HAP-1 (cell line): ENCODE results near the gene LYPD6B.
A peak's percentile ranks its signal among the peaks of the same experiment; 100 is the strongest.

Source experiments
- DNase-seq, 2 experiments: peaks; one replicate each; pipeline ENCODE4 v3.0.0-alpha.2; 2016 to 2020; ENCODE audit warnings: low spot score in 2 of 2
- H3K27me3 ChIP-seq: fragments of 250-450 bp; sonication (Bioruptor Pico); 2 replicates; pipeline ENCODE4 v1.5.1; 2020; ENCODE audit warnings: low read depth, mild to moderate bottlenecking, moderate library complexity
- H3K36me3 ChIP-seq: fragments of 250-450 bp; sonication (Bioruptor Pico); replicated peaks from 2 replicates; pipeline ENCODE4 v1.5.1; 2020; ENCODE audit warnings: mild to moderate bottlenecking
- H3K4me1 ChIP-seq: fragments of 250-450 bp; sonication (Bioruptor Pico); 2 replicates; pipeline ENCODE4 v1.5.1; 2020; ENCODE audit warnings: mild to moderate bottlenecking
- H3K4me3 ChIP-seq: fragments of 250-450 bp; sonication (Bioruptor Pico); 2 replicates; pipeline ENCODE4 v1.5.1; 2020; ENCODE audit warnings: mild to moderate bottlenecking, moderate library complexity
- H3K9me3 ChIP-seq: fragments of 250-450 bp; sonication (Bioruptor Pico); 2 replicates; pipeline ENCODE4 v1.5.1; 2020; ENCODE audit warnings: mild to moderate bottlenecking, moderate library complexity
- in situ Hi-C: fragments of 300-500 bp; cut with MboI; formaldehyde crosslinking; loops from 3 replicates; pipeline ENCODE4 v1.14.3; 2020; ENCODE audit warnings: low sequenced_read_pairs, inconsistent platforms, mixed read lengths

Gene LYPD6B

DNA sequence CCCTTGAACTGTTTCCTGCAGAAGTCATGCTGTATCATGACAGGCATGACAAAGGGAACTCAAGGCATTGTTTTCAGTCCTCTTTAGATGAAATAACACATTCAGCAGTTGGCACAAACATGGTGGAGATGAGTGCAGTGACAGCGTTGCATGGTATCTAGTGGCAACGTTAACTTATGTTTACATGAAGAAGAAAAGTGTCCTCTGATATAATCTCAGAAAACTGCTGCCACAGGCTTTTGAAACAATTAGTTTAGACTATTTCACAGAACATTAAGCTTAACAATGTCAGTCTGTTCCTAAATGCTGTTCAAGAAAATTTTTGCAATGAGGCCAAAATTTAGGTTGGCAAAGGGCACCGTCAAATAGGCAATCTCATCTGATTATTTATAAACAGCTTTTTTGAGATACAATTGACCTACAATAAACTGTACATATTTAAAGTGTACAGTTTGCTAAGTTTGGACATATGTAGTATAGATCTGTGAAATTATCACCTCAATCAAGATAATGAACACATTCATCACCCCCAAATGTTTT is 64.7 kb downstream of the LYPD6B start:
- in situ Hi-C loops = no loop called here
- DNase-seq = no peak
- Histone ChIP-seq H3K4me3 (no peak overlapping the region), H3K27me3 (no peaks in the 10 kb centered on the region), H3K9me3 (no peaks in the 10 kb centered on the region), H3K36me3 (no peaks in the 10 kb centered on the region), H3K4me1 (no peaks in the 10 kb centered on the region)

DNA sequence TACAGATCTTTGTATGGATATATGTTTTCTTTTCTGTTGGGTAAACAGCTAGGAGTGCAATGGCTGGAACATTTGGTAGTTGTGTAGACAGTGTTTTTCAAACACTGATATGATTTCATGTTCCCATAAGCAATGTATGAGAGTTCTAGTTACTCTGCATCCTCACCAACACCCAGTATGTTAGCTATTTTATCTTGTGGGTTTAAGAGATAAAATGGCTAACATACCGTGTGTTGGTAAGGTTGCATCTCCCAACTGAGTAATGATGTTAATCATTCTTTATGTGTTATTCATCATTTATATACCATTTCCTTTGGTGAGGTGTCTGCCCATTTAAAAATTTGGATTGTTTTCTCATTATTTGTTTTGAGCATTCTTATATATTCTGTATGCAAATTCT is 65.7 kb downstream of the LYPD6B start:
- no peaks in the 10 kb centered on the region for H3K4me1 ChIP-seq
- H3K36me3 ChIP-seq = no peaks in the 10 kb centered on the region
- in situ Hi-C loops = no loop called here
- no peak overlapping the region for H3K4me3 ChIP-seq
- H3K27me3 ChIP-seq = no peaks in the 10 kb centered on the region
- no peaks in the 10 kb centered on the region for H3K9me3 ChIP-seq
- no peak for DNase-seq

DNA sequence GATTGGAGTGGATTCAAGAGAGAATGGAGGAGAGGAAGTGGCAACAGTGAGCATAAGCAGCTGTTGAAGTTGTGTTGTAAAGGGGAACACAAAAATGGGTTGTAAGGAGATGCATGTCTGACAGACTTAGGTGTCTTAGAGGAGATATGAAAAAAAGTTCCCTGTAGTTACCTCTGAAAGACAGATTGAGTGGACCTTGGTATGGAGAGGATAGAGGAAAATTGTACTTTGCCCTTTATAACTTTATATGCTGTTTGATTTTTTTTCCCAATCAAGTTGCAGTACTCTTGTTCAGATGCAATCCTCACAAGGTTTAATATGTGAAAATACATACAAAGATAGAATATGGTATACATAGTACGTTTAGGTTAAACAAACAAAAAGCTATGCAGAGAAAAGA is 73.6 kb downstream of the LYPD6B start:
- no peaks in the 10 kb centered on the region for H3K9me3 ChIP-seq
- in situ Hi-C loops = no loop called here
- H3K4me1 ChIP-seq = no peaks in the 10 kb centered on the region
- H3K36me3 ChIP-seq = no peaks in the 10 kb centered on the region
- DNase-seq = no peak
- no peaks in the 10 kb centered on the region for H3K27me3 ChIP-seq
- no peak overlapping the region for H3K4me3 ChIP-seq

DNA sequence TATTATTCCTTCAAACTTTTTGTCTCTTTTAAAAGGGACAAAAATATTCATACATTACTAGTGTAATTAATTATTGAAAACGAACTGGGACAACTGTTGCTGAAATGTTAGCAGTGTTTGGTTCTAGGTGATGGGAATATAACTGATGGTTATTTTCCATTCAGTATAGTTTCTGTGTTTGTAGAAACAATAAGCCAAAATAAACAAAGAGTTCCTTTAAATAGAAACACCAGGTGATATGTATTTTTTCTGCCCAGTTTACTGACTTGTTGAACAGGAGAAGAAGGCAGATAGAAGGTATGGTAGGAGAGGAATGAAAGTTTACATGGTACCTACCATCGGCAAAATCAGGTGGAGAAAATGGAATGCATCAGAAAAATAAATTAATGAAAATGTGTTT is 74.2 kb downstream of the LYPD6B start:
- DNase-seq = no peak
- no peaks in the 10 kb centered on the region for H3K27me3 ChIP-seq
- H3K4me3 ChIP-seq = no peak overlapping the region
- no peaks in the 10 kb centered on the region for H3K9me3 ChIP-seq
- H3K36me3 ChIP-seq = no peaks in the 10 kb centered on the region
- in situ Hi-C loops = no loop called here
- no peaks in the 10 kb centered on the region for H3K4me1 ChIP-seq

DNA sequence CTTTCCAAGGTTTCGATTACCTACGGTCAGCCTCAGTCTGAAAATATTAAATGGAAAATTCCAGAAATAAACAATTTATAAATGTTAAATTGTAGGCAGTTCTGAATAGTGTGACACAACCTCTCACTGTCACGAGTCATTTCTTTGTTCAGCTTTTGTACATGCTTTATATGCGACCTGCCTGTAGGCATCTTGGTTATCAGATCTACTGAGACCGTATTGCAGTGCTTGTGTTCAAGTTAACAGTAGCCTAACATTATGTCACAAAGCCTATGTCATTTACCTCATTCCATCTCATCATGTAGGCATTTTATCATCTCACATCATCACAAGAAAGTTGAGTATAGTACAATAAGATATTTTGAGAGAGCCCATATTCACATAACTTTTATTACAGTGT is 77.3 kb downstream of the LYPD6B start:
- Histone ChIP-seq H3K4me3 (no peak overlapping the region), H3K9me3 (no peaks in the 10 kb centered on the region), H3K36me3 (no peaks in the 10 kb centered on the region), H3K27me3 (no peaks in the 10 kb centered on the region), H3K4me1 (no peaks in the 10 kb centered on the region)
- in situ Hi-C loops = no loop called here
- DNase-seq = no peak

DNA sequence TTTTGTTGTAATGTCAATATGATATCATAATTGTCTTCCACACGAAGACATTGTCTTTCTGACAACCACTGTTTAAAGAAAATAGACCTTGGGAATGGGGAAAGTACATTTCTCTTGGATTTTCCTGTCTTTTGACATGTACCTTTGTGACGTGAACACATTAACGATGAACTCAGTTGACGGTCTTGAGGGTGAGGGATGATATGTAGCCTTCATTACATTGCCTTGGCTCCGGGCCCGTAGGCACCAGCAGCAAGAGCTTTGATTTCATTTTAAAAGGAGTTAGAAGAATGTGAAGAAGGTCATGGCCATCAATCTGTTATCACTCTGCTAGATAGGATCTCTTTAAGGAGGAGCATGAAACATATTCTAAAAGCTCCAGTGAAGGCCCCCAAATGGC is 80.9 kb downstream of the LYPD6B start:
- no peaks in the 10 kb centered on the region for H3K4me1 ChIP-seq
- no peak overlapping the region for H3K4me3 ChIP-seq
- H3K36me3 ChIP-seq = no peaks in the 10 kb centered on the region
- DNase-seq = no peak
- H3K27me3 ChIP-seq = no peaks in the 10 kb centered on the region
- in situ Hi-C loops = no loop called here
- H3K9me3 ChIP-seq = no peaks in the 10 kb centered on the region

DNA sequence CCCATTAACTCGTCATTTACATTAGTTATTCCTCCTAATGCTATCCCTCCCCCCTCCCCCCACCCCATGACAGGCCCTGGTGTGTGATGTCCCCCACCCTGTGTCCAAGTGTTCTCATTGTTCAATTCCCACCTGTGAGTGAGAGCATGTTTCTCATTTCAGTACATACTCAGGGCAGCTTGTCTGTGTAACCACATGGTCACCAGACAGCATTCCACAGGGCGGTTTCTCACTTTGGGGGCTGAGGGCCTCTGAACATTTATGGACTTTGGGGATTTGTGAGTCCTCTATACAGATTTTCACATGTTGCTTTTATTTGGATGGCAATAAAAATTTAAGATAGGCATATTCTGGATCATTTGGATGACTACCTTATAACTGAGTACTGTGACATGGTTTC is 84.0 kb downstream of the LYPD6B start:
- no peak overlapping the region for H3K4me3 ChIP-seq
- H3K36me3 ChIP-seq = no peaks in the 10 kb centered on the region
- H3K9me3 ChIP-seq = no peaks in the 10 kb centered on the region
- H3K4me1 ChIP-seq = no peaks in the 10 kb centered on the region
- no peaks in the 10 kb centered on the region for H3K27me3 ChIP-seq
- in situ Hi-C loops = no loop called here
- DNase-seq = no peak

DNA sequence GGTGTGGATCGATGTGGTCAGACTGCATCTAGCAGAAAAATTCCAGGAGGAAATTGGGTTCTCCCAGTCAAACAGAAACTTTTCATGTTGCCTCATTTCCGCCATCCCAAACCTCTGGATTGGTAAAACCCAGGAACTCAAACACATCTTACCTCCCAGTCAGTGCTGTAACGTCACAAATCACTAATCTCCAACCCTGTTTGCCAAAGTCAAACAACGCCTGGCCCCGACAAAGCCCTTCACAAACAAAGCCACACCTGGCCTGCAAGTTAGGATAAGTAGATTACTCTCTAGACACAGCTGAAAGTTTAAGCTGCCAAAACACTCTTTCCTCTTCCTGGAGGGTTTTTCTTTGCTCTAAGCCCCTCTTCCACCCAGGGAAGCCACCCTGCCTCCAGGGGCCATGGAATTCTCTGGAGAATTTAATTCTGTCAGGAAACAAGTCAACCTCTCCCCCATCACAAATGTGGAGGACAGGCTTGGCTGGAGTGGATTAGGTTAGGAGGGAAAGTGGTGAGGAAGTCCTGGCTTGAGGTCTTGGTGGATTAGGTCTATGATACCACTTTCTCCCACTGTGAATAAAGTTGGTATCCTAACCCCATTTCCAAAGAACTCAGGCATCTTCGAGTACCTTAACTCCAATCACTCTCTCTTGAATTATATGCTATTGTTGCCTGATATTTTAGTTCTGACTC is 86.7 kb downstream of the LYPD6B start:
- no peaks in the 10 kb centered on the region for H3K27me3 ChIP-seq
- no peak overlapping the region for H3K4me3 ChIP-seq
- H3K9me3 ChIP-seq = no peaks in the 10 kb centered on the region
- H3K4me1 ChIP-seq = no peaks in the 10 kb centered on the region
- in situ Hi-C loops = no loop called here
- DNase-seq = peak in 1 of 2 experiments; percentile 13
- no peaks in the 10 kb centered on the region for H3K36me3 ChIP-seq

DNA sequence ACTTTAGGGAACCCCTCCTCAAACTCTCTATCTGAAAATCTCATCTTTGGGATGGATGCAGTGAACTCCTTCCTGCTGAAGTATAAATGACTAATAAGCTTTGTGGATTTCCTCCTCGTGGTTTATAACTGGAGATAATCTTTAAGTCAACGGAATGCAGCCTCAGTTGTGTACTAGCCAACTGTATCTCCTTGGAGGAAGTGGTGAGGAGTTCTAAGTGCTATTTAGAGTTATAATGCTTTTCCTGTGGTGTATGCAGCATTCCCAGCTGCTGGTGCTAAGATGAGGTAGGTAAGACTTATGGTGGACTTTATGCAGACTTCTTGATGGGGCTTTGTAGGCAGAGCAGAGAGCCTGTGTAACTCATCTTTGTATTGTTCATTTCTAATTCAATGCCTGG is 90.9 kb downstream of the LYPD6B start:
- H3K4me3 ChIP-seq = no peak overlapping the region
- no peaks in the 10 kb centered on the region for H3K4me1 ChIP-seq
- H3K27me3 ChIP-seq = no peaks in the 10 kb centered on the region
- H3K36me3 ChIP-seq = no peaks in the 10 kb centered on the region
- H3K9me3 ChIP-seq = no peaks in the 10 kb centered on the region
- in situ Hi-C loops = no loop called here
- DNase-seq = no peak

DNA sequence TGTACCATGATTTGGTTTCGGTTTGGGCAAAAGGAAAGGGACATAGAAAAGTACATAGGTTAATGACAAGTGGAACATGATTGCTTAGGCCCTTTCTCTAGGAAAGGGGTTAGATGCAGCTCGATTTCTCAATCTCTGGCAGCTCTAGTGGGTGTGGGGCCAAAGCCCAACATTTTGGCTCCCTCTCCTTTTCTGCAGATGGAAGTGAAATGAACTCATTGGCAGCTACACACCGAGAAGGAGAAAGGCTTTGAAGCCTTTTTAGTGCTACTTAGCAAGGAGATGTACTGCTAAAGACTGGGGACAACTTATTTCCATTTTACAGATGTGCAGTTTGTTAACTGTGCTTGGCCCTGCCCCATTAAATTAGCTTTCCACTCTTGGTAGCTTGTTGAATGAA is 93.8 kb downstream of the LYPD6B start:
- H3K9me3 ChIP-seq = no peaks in the 10 kb centered on the region
- no peaks in the 10 kb centered on the region for H3K27me3 ChIP-seq
- H3K36me3 ChIP-seq = no peaks in the 10 kb centered on the region
- no peaks in the 10 kb centered on the region for H3K4me1 ChIP-seq
- H3K4me3 ChIP-seq = no peak overlapping the region
- in situ Hi-C loops = no loop called here
- DNase-seq = no peak

DNA sequence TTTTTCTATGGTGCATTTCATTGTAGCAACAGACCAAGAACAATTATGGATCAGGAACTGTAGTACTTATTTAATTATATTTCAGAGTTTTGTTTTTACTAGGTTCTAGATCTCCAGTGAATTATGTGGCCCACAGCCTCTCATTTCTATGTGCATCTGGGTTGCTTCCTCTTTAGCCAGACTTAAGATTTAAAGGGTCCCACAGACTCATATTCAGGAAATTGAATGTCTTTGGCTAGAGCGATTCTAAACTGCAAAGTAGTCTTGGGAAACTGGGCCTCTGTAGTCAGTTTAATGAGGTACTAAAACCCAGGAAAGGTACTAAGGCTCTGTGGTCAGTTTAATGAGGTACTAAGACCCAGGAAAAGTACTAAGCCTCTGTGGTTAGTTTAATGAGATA is 94.4 kb downstream of the LYPD6B start:
- Histone ChIP-seq H3K9me3 (no peaks in the 10 kb centered on the region), H3K36me3 (no peaks in the 10 kb centered on the region), H3K27me3 (no peaks in the 10 kb centered on the region), H3K4me1 (no peaks in the 10 kb centered on the region), H3K4me3 (no peak overlapping the region)
- in situ Hi-C loops = no loop called here
- DNase-seq = no peak

DNA sequence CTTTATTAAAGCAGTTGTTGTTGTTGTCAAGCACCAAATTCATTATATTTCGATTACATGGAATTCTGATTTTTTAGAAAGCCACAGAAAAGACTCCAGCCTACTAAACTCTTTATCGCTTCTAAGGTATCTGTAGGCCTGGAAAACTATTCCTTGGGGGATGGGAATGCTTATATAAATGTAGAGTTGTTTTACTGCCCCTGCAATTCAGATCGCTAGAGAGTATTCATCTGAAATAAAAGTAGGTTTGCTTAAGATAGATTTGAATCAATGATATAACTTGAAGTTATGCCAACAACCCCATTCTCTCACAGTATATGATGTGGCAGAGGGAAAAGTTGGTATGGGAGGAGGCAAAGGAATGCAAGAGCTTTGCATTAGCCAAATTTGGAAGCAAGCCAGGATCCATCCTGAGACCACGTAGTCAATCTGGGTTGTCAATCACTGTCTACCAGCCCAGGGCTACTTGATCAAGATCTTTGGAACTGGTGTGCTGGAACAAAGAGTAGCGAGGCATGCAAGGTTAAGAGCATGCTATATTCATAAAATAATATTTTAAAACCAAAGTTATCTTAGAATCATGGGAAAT is 95.9 kb downstream of the LYPD6B start:
- no peaks in the 10 kb centered on the region for H3K9me3 ChIP-seq
- H3K27me3 ChIP-seq = no peaks in the 10 kb centered on the region
- no peak for DNase-seq
- in situ Hi-C loops = no loop called here
- H3K4me1 ChIP-seq = no peaks in the 10 kb centered on the region
- H3K4me3 ChIP-seq = no peak overlapping the region
- no peaks in the 10 kb centered on the region for H3K36me3 ChIP-seq

DNA sequence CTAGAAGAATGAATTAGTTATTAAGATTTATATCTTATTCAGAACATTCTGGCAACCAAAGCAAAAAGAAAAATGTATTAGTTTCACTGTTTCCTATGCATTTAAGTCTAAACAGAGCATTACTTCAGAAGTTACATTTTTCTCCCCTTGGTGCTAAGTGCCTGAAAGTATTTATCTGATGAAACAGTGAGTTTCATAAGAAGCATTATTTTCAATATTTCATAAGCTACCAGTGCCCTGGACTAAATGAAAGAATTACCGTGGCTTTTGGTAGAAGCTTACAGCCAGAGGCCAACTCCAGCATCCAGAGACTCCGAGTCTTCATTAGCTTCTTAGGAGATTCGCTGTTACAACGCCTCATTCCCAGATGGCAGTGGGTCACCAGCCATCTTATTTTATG is 97.6 kb downstream of the LYPD6B start:
- in situ Hi-C loops = no loop called here
- no peak for DNase-seq
- no peak overlapping the region for H3K4me3 ChIP-seq
- H3K9me3 ChIP-seq = no peaks in the 10 kb centered on the region
- no peaks in the 10 kb centered on the region for H3K4me1 ChIP-seq
- no peaks in the 10 kb centered on the region for H3K36me3 ChIP-seq
- H3K27me3 ChIP-seq = no peaks in the 10 kb centered on the region

DNA sequence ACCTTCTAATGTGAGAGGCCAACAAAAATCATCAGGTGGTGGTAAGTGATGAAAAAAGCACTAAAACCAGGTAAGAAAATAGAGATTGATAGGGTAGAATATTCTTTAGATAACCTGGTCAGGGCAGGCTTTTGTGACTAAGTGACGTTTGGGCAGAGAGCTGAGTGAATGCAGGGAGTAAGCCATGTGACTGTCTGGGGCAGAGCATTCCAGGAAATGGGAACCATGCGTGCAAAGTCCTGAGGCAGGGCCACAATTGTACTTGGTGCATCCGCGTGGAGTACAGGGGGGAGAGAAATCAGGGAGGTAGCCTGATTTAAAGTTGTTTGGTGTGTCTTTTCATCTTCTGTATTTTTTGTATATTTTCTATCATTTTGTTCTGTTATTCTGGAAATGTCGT is 102.5 kb downstream of the LYPD6B start:
- no peak for DNase-seq
- Histone ChIP-seq H3K27me3 (no peaks in the 10 kb centered on the region), H3K4me3 (no peak overlapping the region), H3K36me3 (no peaks in the 10 kb centered on the region), H3K9me3 (no peaks in the 10 kb centered on the region), H3K4me1 (no peaks in the 10 kb centered on the region)
- in situ Hi-C loops = no loop called here

DNA sequence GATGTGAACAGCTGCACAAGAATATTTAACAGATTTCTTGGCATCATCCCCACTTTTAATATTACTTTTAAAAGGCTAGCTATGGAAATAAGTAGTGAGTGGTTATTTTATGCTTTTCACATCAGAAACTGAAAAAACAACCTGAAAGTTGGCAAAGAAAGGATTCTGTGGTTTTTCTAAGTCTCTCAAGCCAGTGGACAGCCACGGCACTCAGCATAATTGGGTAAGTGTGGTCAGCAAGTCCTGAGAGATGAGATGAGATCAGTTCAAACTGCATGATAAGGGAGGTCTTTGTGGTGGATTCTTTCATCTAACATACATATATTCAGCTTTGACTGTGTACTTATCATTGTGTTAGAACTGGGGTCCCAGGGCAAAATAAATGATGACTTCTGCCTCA is 105.2 kb downstream of the LYPD6B start:
- H3K36me3 ChIP-seq = no peaks in the 10 kb centered on the region
- in situ Hi-C loops = no loop called here
- H3K27me3 ChIP-seq = no peaks in the 10 kb centered on the region
- DNase-seq = no peak
- H3K4me3 ChIP-seq = no peak overlapping the region
- no peaks in the 10 kb centered on the region for H3K9me3 ChIP-seq
- H3K4me1 ChIP-seq = no peaks in the 10 kb centered on the region
